ENCODE data around the gene YTHDC2.

Gene YTHDC2

GRCh38 chr5:113524927-113525326 is 11.4 kb downstream of the YTHDC2 start:
- TF ChIP-seq EGR1 (IDR thresholded peaks at IDR 0.05), result no peak
- no peak for TF ChIP-seq TCF12 (IDR thresholded peaks at IDR 0.05; ENCODE audit: low read depth)
- no peak for TF ChIP-seq ZBTB7A (IDR thresholded peaks at IDR 0.05; ENCODE audit: low read depth)
- no peak for TF ChIP-seq REST (IDR thresholded peaks at IDR 0.05; ENCODE audit: low read depth)
- TF ChIP-seq RAD21 (IDR thresholded peaks at IDR 0.05; ENCODE audit: low read depth), result no peak
- TF ChIP-seq USF1 (IDR thresholded peaks at IDR 0.05), result no peak
- TF ChIP-seq CEBPB (IDR thresholded peaks at IDR 0.05), result no peak
- TF ChIP-seq CREB1 (IDR thresholded peaks at IDR 0.05; ENCODE audit: low read depth), result no peak
- TF ChIP-seq TAF1 (IDR thresholded peaks at IDR 0.05; ENCODE audit: low read depth), result no peak
- no peak for TF ChIP-seq EP300 (IDR thresholded peaks at IDR 0.05; ENCODE audit: borderline replicate concordance)
- no peak for TF ChIP-seq FOXM1 (IDR thresholded peaks at IDR 0.05; ENCODE audit: borderline replicate concordance, low read depth)

GRCh38 chr5:113526421-113526820 is 12.9 kb downstream of the YTHDC2 start:
- TF ChIP-seq CEBPB (IDR thresholded peaks at IDR 0.05), result no peak
- TF ChIP-seq YY1 (IDR thresholded peaks at IDR 0.05; ENCODE audit: low read depth), result no peak
- TF ChIP-seq RAD21 (IDR thresholded peaks at IDR 0.05; ENCODE audit: low read depth), result no peak
- TF ChIP-seq EGR1 (IDR thresholded peaks at IDR 0.05), result no peak
- TF ChIP-seq FOXM1 (IDR thresholded peaks at IDR 0.05; ENCODE audit: borderline replicate concordance, low read depth), result no peak
- TF ChIP-seq MAX (IDR thresholded peaks at IDR 0.05), result no peak
- TF ChIP-seq TAF1 (IDR thresholded peaks at IDR 0.05; ENCODE audit: low read depth), result no peak
- no peak for TF ChIP-seq ZBTB7A (IDR thresholded peaks at IDR 0.05; ENCODE audit: low read depth)
- TF ChIP-seq CREB1 (IDR thresholded peaks at IDR 0.05; ENCODE audit: low read depth), result no peak
- TF ChIP-seq USF1 (IDR thresholded peaks at IDR 0.05), result no peak
- TF ChIP-seq TEAD4 (IDR thresholded peaks at IDR 0.05), result no peak
- no peak for TF ChIP-seq TCF12 (IDR thresholded peaks at IDR 0.05; ENCODE audit: low read depth)
- TF ChIP-seq NFIC (IDR thresholded peaks at IDR 0.05), result no peak
- no peak for TF ChIP-seq EP300 (IDR thresholded peaks at IDR 0.05; ENCODE audit: borderline replicate concordance)
- no peak for TF ChIP-seq REST (IDR thresholded peaks at IDR 0.05; ENCODE audit: low read depth)

- TF ChIP-seq TAF1 (IDR thresholded peaks at IDR 0.05; ENCODE audit: low read depth) (no peak), EP300 (IDR thresholded peaks at IDR 0.05; ENCODE audit: borderline replicate concordance) (no peak), MAX (IDR thresholded peaks at IDR 0.05) (no peak)
Measured at GRCh38 chr5:113527746-113528145, 14.3 kb downstream of the YTHDC2 start.

- TF ChIP-seq ZBTB7A (IDR thresholded peaks at IDR 0.05; ENCODE audit: low read depth), result no peak
- no peak for TF ChIP-seq CREB1 (IDR thresholded peaks at IDR 0.05; ENCODE audit: low read depth)
Measured at GRCh38 chr5:113531481-113532159, 18.1 kb downstream of the YTHDC2 start.

- TF ChIP-seq EP300 (IDR thresholded peaks at IDR 0.05; ENCODE audit: borderline replicate concordance), result no peak
- TF ChIP-seq REST (IDR thresholded peaks at IDR 0.05; ENCODE audit: low read depth), result no peak
- TF ChIP-seq RAD21 (IDR thresholded peaks at IDR 0.05; ENCODE audit: low read depth), result no peak
- TF ChIP-seq TCF12 (IDR thresholded peaks at IDR 0.05; ENCODE audit: low read depth), result no peak
- no peak for TF ChIP-seq FOXM1 (IDR thresholded peaks at IDR 0.05; ENCODE audit: borderline replicate concordance, low read depth)
- no peak for TF ChIP-seq ZBTB7A (IDR thresholded peaks at IDR 0.05; ENCODE audit: low read depth)
- no peak for TF ChIP-seq YY1 (IDR thresholded peaks at IDR 0.05; ENCODE audit: low read depth)
- TF ChIP-seq CREB1 (IDR thresholded peaks at IDR 0.05; ENCODE audit: low read depth), result no peak
- TF ChIP-seq TAF1 (IDR thresholded peaks at IDR 0.05; ENCODE audit: low read depth), result no peak
- no peak for TF ChIP-seq EGR1 (IDR thresholded peaks at IDR 0.05)
- TF ChIP-seq TEAD4 (IDR thresholded peaks at IDR 0.05), result no peak
- no peak for TF ChIP-seq USF1 (IDR thresholded peaks at IDR 0.05)
- TF ChIP-seq NFIC (IDR thresholded peaks at IDR 0.05), result no peak
- no peak for TF ChIP-seq MAX (IDR thresholded peaks at IDR 0.05)
- no peak for TF ChIP-seq CEBPB (IDR thresholded peaks at IDR 0.05)
Measured at GRCh38 chr5:113538313-113538712, 24.8 kb downstream of the YTHDC2 start.
